HepG2 (cell line): ENCODE measurements around the gene RETN. TPM values are rescaled to one million over a fixed set of nuclear protein-coding genes. Genes with fewer than 3 reads are reported as not detected.

Source experiments
- CENPX ChIP-seq: sonication (generic); formaldehyde crosslinking; IDR thresholded peaks from 2 replicates; pipeline ENCODE4 v1.9.0; 2021; ENCODE audit warnings: mild to moderate bottlenecking, missing genetic modification reagents, moderate library complexity
- CHD4 ChIP-seq: fragments of 200-600 bp; sonication (generic); IDR thresholded peaks from 2 replicates; pipeline ENCODE4 v1.7.0; 2017; ENCODE audit warnings: mild to moderate bottlenecking, low read length, borderline replicate concordance
- E2F5 ChIP-seq: sonication (generic); formaldehyde crosslinking; conservative IDR thresholded peaks from 2 replicates; pipeline ENCODE4 v1.4.0; 2020; ENCODE audit warnings: missing genetic modification reagents
- EHMT2 ChIP-seq: fragments of 200-600 bp; sonication (generic); IDR thresholded peaks from 2 replicates; pipeline ENCODE4 v1.7.0; 2017; ENCODE audit warnings: antibody characterized with exemption, low read depth, low read length, borderline replicate concordance
- ELF1 ChIP-seq: sonication (generic); formaldehyde crosslinking; IDR thresholded peaks from 2 replicates; pipeline ENCODE4 v1.4.0; 2020; ENCODE audit warnings: missing genetic modification reagents
- FOXK1 ChIP-seq: sonication (generic); formaldehyde crosslinking; IDR thresholded peaks from 2 replicates; pipeline ENCODE4 v1.4.0; 2020; ENCODE audit warnings: low read depth, missing genetic modification reagents, borderline replicate concordance
- KAT2B ChIP-seq: fragments of 150-350 bp; IDR thresholded peaks from 2 replicates; pipeline ENCODE4 v1.6.1; 2014; ENCODE audit warnings: low read depth, low read length, borderline replicate concordance
- MIXL1 ChIP-seq: IDR thresholded peaks from 2 replicates; pipeline ENCODE4 v1.6.1; 2016
- NFAT5 ChIP-seq: sonication (generic); formaldehyde crosslinking; IDR thresholded peaks from 2 replicates; pipeline ENCODE4 v1.4.0; 2020; ENCODE audit warnings: missing genetic modification reagents
- SMARCE1 ChIP-seq: fragments of 450-650 bp; IDR thresholded peaks from 2 replicates; pipeline ENCODE4 v1.6.1; 2017; ENCODE audit warnings: borderline replicate concordance
- TBX3 ChIP-seq: fragments of 450-650 bp; IDR thresholded peaks from 2 replicates; pipeline ENCODE4 v1.6.1; 2017; ENCODE audit warnings: antibody characterized with exemption, mild to moderate bottlenecking, inconsistent platforms, borderline replicate concordance
- TOE1 ChIP-seq: sonication (generic); formaldehyde crosslinking; IDR thresholded peaks from 2 replicates; pipeline ENCODE4 v1.4.0; 2020; ENCODE audit warnings: mild to moderate bottlenecking, missing genetic modification reagents
- ZBED4 ChIP-seq: sonication (generic); formaldehyde crosslinking; IDR thresholded peaks from 2 replicates; pipeline ENCODE4 v1.4.0; 2020; ENCODE audit warnings: missing genetic modification reagents, borderline replicate concordance
- ZBTB2 ChIP-seq: sonication (generic); formaldehyde crosslinking; IDR thresholded peaks from 2 replicates; pipeline ENCODE4 v1.8.0; 2022; ENCODE audit warnings: low read depth, missing genetic modification reagents
- ZFP82 ChIP-seq: sonication (generic); formaldehyde crosslinking; IDR thresholded peaks from 2 replicates; pipeline ENCODE4 v1.5.1; 2020; ENCODE audit warnings: mild to moderate bottlenecking, missing genetic modification reagents, borderline replicate concordance
- ZNF691 ChIP-seq: sonication (generic); formaldehyde crosslinking; IDR thresholded peaks from 2 replicates; pipeline ENCODE4 v1.4.0; 2020; ENCODE audit warnings: missing genetic modification reagents, low read depth, mild to moderate bottlenecking, borderline replicate concordance
- polyA plus RNA-seq, 8 experiments: library from polyadenylated mRNA; depleted of rRNA in 3 of 8; stranded (reverse) in 7 of 8; unstranded in 1 of 8; fragments of >200 nt; fragmentation: Illumina TruSeq in 4 of 8; extraction: Trizol in 4 of 8; gene quantifications; 2 replicates each; pipeline versions ENCODE4 v1.2.1 to v1.2.3, GENCODE V29; 2011 to 2016; ENCODE audit warnings: low read depth in 4 of 8, missing spikeins in 1 of 8, mixed read lengths in 1 of 8; ENCODE audit not compliant: insufficient read depth in 1 of 8
- total RNA-seq, 5 experiments: library from RNA; depleted of rRNA; stranded (reverse); fragments of >200 nt; fragmentation: Illumina TruSeq; extraction: Trizol; gene quantifications; 2 replicates each; pipeline ENCODE4 v1.2.3, GENCODE V29; 2016; ENCODE audit warnings: low read depth in 1 of 5

RETN gene
- total and polyA plus RNA-seq, 2 of the 13 experiments (the other 11 are each of a cell fraction or from before 2014, with no cell fraction given): not detected

GRCh38 chr19:7652061-7652641, 16.7 kb upstream of the RETN start (continued):
- TF ChIP-seq ZBTB2 (no peak), MIXL1 (CRISPR knock-in tag) (peak; percentile 87), ZNF691 (CRISPR knock-in tag) (no peak), TBX3 (peak; percentile 92; the same call in 1 of the 2 replicates), KAT2B (no peak), E2F5 (CRISPR knock-in tag) (no peak), CENPX (no peak), CHD4 (no peak), SMARCE1 (no peak), EHMT2 (no peak), ZBED4 (CRISPR knock-in tag) (peak; percentile 72), NFAT5 (CRISPR knock-in tag) (no peak), FOXK1 (CRISPR knock-in tag) (peak; percentile 96), TOE1 (CRISPR knock-in tag) (no peak), ZFP82 (CRISPR knock-in tag) (0 out of 2 replicates have a peak, but pooled peaks have one; percentile 65), ELF1 (CRISPR knock-in tag) (peak; percentile 79)
